Measurements from ENCODE around the gene FAAP20.
"Not testable (repeated sequence)": the region's sequence is repeated elsewhere in the genome, so short reads cannot be mapped to it uniquely, and the experiment has no call there.

FAAP20 gene

DNA sequence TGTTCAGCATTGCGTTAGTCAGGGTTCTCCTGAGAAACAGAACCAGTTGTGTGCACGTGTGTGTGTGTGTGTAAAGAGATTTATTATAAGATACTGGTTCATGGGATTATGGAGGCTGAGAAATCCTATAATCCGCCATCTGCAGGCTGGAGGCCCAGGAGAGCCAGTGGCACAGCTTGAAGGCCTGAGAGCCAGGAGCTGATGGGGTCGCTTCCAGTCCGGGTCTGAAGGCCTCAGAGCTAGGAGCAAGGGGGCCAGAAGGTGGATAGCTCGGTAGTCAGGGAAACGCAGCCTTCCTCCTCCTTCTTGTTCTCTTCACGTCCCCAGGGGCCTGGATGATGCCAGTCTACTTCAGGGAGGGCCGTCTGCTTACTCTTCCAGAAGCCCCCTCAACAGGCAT, 37.7 kb downstream of the FAAP20 start:
- DNase-seq (ENCODE audit: low read depth), result no peak

DNA sequence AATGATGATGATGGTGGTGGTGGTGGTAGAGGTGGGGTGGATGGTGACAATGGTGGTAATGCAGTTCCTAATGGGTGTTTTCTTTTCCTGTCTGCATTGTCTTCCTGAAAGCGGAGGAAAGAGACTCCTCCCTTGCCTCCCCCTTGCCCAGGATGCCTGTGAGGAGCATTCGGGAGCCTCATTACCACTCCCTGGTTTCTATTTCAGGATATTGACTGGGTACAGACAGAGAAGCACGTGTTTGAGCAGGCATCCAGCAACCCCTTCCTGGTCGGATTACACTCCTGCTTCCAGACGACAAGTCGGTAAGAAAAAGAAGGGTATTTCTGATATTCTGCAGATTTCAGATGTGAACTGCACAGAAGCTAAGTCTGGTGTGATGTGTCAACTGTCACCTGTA, 38.8 kb downstream of the FAAP20 start:
- no peak for DNase-seq (ENCODE audit: low read depth)

DNA sequence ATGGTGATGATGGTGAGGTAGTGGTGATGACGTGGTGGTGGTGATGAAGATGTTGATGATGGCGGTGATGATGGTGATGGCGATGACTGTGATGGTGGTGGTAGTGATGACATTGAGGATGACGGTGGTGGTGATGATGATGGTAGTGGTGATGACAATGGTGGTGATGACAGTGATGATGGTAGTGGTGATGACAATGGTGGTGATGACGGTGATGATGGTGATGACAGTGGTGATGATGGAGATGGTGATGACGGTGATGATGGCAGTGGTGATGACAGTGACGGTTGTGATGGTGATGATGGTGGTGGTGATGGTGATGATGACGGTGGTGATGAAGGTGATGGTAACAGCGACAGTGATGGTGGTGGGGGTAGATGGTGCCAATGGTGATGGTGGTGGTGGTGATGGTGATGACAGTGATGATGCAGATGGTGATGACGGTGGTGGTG, 39.4 kb downstream of the FAAP20 start:
- DNase-seq (ENCODE audit: low read depth), result no peak

DNA sequence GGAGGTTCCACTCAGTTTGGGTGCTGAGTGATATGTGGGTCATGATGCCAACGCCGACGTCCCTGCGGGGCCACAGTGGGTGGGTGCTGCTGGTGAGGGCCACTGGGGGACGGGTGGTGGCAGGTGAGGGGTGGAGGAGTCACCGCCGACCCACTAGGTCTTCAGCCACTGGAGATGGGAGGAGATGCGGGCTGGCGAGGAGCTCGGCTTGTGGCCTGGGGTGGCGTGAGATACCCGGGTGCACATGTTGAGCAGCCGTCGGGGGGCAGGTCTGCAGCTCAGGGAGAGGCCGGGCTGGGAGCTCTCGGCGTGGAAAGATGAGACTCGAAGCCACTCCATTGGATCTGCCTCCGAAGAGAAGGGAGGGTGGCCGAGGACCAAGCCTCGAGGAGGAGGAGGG, 40.5 kb downstream of the FAAP20 start:
- no peak for DNase-seq (ENCODE audit: low read depth)

DNA sequence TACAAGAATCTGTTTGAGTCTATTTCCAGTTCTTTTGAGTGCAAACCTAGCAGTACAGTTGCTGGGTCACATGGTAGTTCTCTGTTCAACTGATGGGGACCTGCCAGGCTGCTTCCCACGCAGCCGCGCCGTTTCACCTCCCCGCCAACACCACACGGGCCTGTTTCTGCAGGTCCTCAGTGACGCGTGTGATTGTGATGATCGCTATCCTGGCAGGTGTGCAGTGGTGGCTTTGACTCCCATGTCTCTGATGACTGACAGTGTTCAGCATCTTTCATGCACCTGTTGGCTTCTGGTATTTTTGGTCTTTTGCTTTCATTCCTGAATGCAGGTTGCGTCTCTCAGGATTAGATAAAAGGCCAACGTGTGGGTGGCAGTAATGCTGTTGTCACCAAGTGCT, 41.6 kb downstream of the FAAP20 start:
- no peak for DNase-seq (ENCODE audit: low read depth)

DNA sequence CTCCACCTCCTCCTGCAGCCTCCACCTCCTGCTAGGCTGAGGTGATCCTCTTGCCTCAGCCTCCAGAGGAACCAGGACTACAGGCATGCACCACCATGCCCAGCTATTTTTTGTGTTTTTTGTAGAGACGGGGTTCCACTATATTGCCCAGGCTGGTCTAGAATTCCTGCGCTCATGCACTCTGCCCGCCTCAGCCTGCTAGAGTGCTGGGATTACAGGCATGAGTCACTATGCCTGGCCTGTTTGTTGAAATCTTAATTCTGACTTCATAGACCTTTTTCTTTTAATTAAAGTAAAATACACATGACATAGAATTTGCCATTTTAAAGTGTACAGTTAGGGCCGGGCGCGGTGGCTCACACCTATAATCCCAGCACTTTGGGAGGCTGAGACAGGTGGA, 42.7 kb downstream of the FAAP20 start:
- DNase-seq (ENCODE audit: low read depth), result no peak

DNA sequence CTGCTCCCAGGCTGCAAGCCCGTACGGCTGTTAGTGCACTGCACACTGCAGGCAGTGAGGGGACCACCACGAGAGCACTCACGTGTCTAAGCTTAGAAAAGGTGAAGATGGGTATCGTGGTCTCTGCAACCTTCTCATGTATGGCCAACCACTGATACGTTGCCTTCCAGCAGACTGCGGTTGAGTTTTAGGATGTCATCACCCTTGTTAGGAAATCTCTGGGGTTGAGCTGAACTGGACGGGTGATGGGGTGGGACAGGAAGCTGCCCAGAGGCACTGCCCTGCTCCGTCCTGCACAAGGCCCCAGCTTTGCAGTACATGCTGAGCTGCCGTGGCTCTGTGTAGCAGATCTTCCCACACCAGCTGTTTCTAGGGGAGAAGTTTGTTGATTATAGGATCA, 43.3 kb downstream of the FAAP20 start:
- DNase-seq (ENCODE audit: low read depth), result no peak

DNA sequence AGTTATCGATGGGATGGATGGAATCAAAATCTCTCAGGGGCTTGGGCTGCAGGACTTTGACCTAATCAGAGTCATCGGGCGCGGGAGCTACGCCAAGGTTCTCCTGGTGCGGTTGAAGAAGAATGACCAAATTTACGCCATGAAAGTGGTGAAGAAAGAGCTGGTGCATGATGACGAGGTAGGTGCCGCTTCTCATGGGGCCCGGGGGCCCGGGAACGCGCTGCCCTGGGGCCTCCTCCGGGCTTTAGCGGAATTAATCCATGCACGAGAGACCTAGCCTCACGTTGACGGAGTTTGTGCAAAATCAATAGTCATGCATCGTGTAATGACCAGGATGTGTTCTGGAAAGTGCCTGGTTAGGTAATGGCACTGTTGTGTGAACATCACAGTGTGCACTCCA, 43.8 kb downstream of the FAAP20 start:
- no peak for DNase-seq (ENCODE audit: low read depth)

DNA sequence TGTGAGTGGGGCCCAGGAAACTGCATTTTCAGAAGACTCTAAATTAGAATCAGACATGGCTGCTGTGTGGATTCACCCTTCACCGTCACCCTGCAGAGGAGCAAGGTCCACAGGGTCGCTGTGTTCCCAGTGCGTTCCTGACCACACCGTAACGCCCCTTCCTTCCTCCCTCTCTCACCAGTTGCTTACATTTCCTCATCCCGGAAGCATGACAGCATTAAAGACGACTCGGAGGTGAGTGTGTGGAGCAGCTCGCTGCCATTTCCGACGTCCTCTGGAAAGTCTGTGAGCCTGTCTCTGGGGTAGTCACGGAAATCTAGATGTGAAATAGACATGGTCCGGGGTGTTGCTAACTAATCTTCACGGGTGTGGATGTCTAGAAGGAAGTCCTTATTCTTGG, 45.9 kb downstream of the FAAP20 start:
- DNase-seq (ENCODE audit: low read depth), result no peak

DNA sequence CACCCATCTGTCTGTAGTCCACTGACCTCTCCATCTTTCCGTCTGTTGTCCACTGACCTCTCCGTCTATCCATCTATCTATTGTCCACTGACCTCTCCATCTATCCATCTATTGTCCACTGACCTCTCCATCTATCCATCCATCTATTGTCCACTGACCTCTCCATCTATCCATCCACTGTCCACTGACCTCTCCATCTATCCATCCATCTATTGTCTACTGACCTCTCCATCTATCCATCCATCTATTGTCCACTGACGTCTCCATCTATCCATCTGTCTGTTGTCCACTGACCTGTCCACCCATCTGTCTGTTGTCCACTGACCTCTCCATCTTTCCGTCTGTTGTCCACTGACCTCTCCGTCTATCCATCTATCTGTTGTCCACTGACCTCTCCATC, 46.7 kb downstream of the FAAP20 start:
- DNase-seq (ENCODE audit: low read depth), result not testable (repeated sequence)

DNA sequence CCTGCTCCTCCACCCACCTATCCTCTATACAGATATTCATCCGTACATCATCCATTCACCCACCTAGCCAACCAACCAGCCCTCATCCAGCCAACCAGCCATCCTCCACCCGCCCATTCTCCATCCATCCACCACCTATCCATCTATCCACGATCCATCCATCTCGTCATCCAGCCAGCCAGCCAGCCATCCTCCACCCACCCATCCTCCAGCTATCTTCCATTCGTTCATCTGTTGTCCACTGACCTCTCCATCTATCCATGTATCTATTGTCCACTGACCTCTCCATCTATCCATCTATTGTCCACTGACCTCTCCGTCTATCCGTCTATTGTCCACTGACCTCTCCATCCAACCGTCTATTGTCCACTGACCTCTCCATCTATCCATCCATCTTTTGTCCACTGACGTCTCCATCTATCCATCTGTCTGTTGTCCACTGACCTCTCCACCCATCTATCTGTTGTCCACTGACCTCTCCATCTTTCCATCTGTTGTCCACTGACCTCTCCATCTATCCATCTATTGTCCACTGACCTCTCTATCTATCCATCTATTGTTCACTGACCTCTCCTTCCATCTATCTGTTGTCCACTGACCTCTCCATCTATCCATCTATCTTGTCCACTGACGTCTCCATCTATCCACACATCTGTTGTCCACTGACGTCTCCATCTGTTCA, 47.6 kb downstream of the FAAP20 start:
- no peak for DNase-seq (ENCODE audit: low read depth)

DNA sequence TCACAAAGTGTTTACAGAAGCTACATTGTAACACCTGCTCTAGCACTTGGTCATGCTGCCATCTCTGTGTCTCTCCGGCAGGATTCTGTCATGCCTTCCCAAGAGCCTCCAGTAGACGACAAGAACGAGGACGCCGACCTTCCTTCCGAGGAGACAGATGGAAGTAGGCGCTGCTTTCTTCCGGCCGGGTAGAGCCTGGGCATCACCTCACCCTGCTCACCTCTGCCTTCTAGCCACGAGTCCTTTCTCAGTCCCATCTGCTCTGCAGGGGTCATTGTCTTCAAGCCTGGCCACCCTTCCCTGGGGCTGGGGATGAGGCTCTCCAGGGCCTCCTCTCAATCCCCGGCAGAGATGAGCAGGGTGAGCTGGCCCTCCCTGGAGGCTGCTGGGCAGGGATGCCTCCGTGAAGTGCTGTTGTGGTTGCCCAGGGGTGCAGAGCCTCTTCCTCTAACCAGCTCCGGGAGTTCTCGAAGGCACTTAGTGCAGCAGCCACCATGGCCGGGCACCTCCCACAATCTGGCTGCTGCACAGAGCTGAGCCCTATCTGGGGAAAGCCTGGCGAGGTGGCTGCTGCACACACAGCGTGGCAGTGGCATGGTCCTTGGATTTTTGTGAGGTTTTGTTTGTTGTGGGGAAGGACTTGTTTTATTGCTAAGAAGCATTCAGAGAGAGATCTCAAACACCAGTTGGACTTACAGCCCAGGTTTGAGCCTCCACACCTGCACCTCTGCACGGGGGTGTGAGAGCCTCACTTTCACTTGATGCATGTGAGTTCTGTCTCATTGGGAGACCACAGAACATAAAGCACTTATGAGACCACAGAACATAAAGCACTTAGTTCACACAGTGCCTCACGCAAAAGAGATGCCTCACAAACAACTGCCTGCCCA, 48.4 kb downstream of the FAAP20 start:
- DNase-seq (ENCODE audit: low read depth), result no peak

DNA sequence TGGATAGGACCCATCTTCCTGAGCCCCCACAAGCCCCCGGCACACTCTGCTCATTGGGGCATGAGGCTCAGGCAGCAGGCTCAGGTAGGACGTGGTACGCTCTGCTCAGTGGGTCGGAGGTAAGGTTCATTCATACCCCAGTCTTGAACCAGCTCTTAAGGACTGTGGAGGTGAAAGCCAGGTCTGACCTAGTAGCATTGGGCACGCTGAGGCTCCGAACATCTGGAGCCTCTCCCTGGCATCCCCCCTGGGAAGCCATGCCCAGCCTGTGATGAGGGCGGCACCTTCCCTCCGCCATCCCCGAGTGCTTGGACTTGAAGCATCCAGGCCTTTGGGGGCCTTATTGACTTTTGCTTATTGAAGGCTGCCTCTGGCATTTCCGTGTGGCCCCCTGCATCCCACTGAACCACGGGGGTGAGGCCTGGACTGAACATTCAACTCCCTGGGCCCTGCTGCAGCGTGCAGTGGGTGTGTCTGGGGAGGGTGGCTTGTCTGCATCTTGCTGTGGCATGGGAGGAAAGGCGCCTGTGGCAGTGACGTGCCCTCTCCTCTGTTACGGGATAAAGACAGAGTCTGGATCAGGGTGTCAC, 50.0 kb downstream of the FAAP20 start:
- DNase-seq (ENCODE audit: low read depth), result no peak

DNA sequence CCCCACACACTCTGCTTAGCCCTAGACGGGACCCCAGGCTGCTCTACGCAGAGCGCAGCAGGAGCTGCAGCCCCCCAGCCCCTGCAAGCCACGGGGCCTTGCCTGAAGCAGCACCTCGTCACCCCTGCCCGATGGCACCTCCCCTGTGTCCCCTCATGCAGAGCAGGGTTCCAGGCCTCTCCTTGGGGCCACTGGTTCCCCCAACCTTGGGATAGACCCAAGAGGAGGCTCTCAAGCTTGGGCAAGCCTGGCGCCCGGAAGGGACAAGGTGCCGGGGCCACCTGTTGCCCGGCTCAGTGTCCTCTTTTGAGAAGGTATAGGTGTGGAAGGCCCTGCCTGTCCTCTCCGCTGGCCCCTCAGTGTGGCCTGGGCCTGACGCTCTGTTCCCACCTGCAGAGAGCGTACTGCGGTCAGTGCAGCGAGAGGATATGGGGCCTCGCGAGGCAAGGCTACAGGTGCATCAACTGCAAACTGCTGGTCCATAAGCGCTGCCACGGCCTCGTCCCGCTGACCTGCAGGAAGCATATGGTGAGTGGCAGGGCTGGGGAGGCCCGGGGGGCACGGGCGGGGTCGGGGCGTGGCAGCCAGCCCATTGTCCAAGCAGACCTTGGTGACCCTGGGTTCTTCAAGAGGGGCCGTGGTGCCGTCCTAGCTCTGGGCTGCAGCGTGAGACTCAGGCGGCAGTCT, 50.6 kb downstream of the FAAP20 start:
- DNase-seq (ENCODE audit: low read depth), result no peak

DNA sequence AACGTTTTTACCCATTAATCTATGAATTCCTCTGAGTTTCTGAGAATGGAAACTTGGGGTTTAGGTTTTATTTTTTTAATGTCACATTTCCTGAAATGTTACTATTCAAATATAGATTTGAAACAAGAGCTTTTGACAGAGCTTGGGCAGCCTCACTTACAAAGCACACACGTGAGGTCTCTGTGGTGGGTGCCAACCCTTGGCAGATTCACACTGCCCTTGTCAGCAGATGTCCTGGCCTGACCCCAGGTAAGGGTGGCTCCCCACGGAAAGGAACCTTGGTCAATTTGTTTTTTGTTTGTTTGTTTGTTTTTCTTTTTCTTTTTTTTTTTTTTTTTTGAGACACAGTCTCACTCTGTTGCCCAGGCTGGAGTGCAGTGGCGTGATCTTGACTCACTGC, 53.5 kb downstream of the FAAP20 start:
- no peak for DNase-seq (ENCODE audit: low read depth)
